A673 (cell line): ENCODE measurements around the gene SLC17A7. TPM values are rescaled to one million over a fixed set of nuclear protein-coding genes. Genes with fewer than 3 reads are reported as not detected.

Source experiments
- BruUV-seq: library from RNA; stranded (reverse); fragments of 400-500 nt; replicated peaks from 2 replicates; lab custom pipeline; 2021; lab: Mats Ljungman, UMichigan
- CTCF ChIA-PET: fragments of 300-600 bp; sonication (Branson Sonifier 250); formaldehyde crosslinking; loops from one replicate; lab custom pipeline; 2022; ENCODE audit warnings: antibody characterized with exemption; lab: Charles Lee
- POLR2A ChIA-PET: fragments of 300-600 bp; sonication (Branson Sonifier 250); formaldehyde crosslinking; loops from one replicate; lab custom pipeline; 2022; ENCODE audit warnings: antibody characterized with exemption; ENCODE audit not compliant: low non-redundant PET; lab: Charles Lee
- DNase-seq: peaks from one replicate; pipeline ENCODE4 v3.0.0-alpha.2; 2015; ENCODE audit warnings: low spot score
- H3K27ac ChIP-seq: fragments of 200-600 bp; sonication (generic); 2 replicates; pipeline ENCODE4 v1.5.1; 2016; ENCODE audit warnings: mixed run types, low read depth, mild to moderate bottlenecking, mixed read lengths, antibody characterized with exemption, low read length; ENCODE audit not compliant: poor library complexity, severe bottlenecking
- H3K27me3 ChIP-seq: fragments of 200-600 bp; sonication (generic); replicated peaks from 2 replicates; pipeline ENCODE4 v1.6.1; 2017; ENCODE audit warnings: mixed run types, low read depth, mild to moderate bottlenecking, mixed read lengths, antibody characterized with exemption, low read length; ENCODE audit not compliant: insufficient read depth, poor library complexity
- H3K36me3 ChIP-seq: fragments of 200-600 bp; sonication (generic); 2 replicates; pipeline ENCODE4 v1.6.1; 2016; ENCODE audit warnings: mixed run types, mild to moderate bottlenecking, mixed read lengths, antibody characterized with exemption, low read length; ENCODE audit not compliant: insufficient read depth, poor library complexity, severe bottlenecking
- H3K4me1 ChIP-seq: fragments of 200-600 bp; sonication (generic); 2 replicates; pipeline ENCODE4 v1.6.1; 2017; ENCODE audit warnings: mixed run types, mild to moderate bottlenecking, mixed read lengths, antibody characterized with exemption, low read length; ENCODE audit not compliant: insufficient read depth, poor library complexity, severe bottlenecking
- H3K4me3 ChIP-seq: fragments of 200-600 bp; sonication (generic); 2 replicates; pipeline ENCODE4 v1.5.1; 2016; ENCODE audit warnings: low read depth, mixed run types, mild to moderate bottlenecking, mixed read lengths, low read length; ENCODE audit not compliant: poor library complexity, severe bottlenecking
- H3K9me3 ChIP-seq: fragments of 200-600 bp; sonication (generic); 2 replicates; pipeline ENCODE4 v1.6.1; 2016; ENCODE audit warnings: mixed run types, low read depth, mild to moderate bottlenecking, mixed read lengths, antibody characterized with exemption, low read length; ENCODE audit not compliant: poor library complexity, severe bottlenecking
- CTCF ChIP-seq: fragments of 300-800, 200-600 bp; sonication (generic); conservative IDR thresholded peaks from 2 replicates; pipeline ENCODE4 v1.5.1; 2017; ENCODE audit warnings: low read depth, mild to moderate bottlenecking, antibody characterized with exemption, low read length, moderate library complexity, mixed read lengths
- EZH2 ChIP-seq: fragments of 200-600 bp; sonication (generic); IDR thresholded peaks from 2 replicates; pipeline ENCODE4 v1.6.1; 2017; ENCODE audit warnings: borderline replicate concordance, low read depth, mild to moderate bottlenecking, mixed read lengths, antibody characterized with exemption, low read length; ENCODE audit not compliant: poor library complexity, severe bottlenecking
- intact Hi-C: fragments of 100-400 bp; cut with micrococcal nuclease; formaldehyde crosslinking; loops from one replicate; pipeline ENCODE4 v1.10.0; 2022; ENCODE audit not compliant: unreplicated experiment
- total RNA-seq: library from RNA; stranded (reverse); gene quantifications from 2 replicates; pipeline ENCODE4 v1.2.3, GENCODE V29; 2021

The SLC17A7 gene
- total RNA-seq, 1 experiment from 2014 or later: 1.7 TPM

GRCh38 chr19:49389406-49389805, 51.9 kb downstream of the SLC17A7 start:
- TF ChIP-seq EZH2 (no peak), CTCF (no peak)
- Histone ChIP-seq H3K4me3 (no peak overlapping the region), H3K9me3 (no peaks in the 10 kb centered on the region), H3K4me1 (no peaks in the 10 kb centered on the region), H3K27ac (no peak overlapping the region), H3K27me3 (no peaks in the 10 kb centered on the region), H3K36me3 (no peaks in the 10 kb centered on the region)
- intact Hi-C loops: no loop called here
- POLR2A ChIA-PET: interaction anchor here (0.7 kb wide), 1 partner anchor 37 kb away, joined by 4 read pairs; no protein-coding TSS in a partner anchor
- BruUV-seq: no TSS peak
- no peak for DNase-seq
- CTCF ChIA-PET: no interaction called here

- Histone ChIP-seq H3K27me3 (no peaks in the 10 kb centered on the region), H3K4me3 (no peak within 1 kb of the TSS), H3K36me3 (no peaks in the 10 kb centered on the region), H3K27ac (no peak within 1 kb of the TSS), H3K4me1 (no peaks in the 10 kb centered on the region), H3K9me3 (peaks cover under 1% of the 10 kb centered on the region)
- POLR2A ChIA-PET: no interaction called here
- BruUV-seq: no TSS peak
- TF ChIP-seq EZH2: no peak
- no peak for TF ChIP-seq CTCF
- no peak for DNase-seq
- intact Hi-C loops: no loop called here
- CTCF ChIA-PET: no interaction called here
Measured at GRCh38 chr19:49387936-49388372, 53.4 kb downstream of the SLC17A7 start, which contains the start of gene KASH5. Gene KASH5 (plus strand): TSS chr19:49388249. CDS start chr19:49390884, 2,635 bp downstream.

- H3K4me3 ChIP-seq: no peak overlapping the region
- peaks cover 10% of the 10 kb centered on the region for H3K9me3 ChIP-seq
- no TSS peak for BruUV-seq
- no peaks in the 10 kb centered on the region for H3K27me3 ChIP-seq
- ChIA-PET POLR2A (no interaction called here), CTCF (interaction anchor here (0.6 kb wide), 1 partner anchor 189 kb away, joined by 3 read pairs; no protein-coding TSS in a partner anchor)
- no peak for TF ChIP-seq CTCF
- no peak for TF ChIP-seq EZH2
- no peaks in the 10 kb centered on the region for H3K36me3 ChIP-seq
- H3K4me1 ChIP-seq: no peaks in the 10 kb centered on the region
- DNase-seq: no peak
- no peak overlapping the region for H3K27ac ChIP-seq
- intact Hi-C loops: no loop called here
Measured at GRCh38 chr19:49383599-49383998, 57.7 kb downstream of the SLC17A7 start.
